HepG2 (cell line): Measurements from ENCODE around the gene CACNG7. TPM values are rescaled to one million over a fixed set of nuclear protein-coding genes. Genes with fewer than 3 reads are reported as not detected.

Experiments used
- ASH2L ChIP-seq: fragments of 300-600, 200-600 bp; sonication (generic); IDR thresholded peaks from 2 replicates; pipeline ENCODE4 v1.7.0; 2017; ENCODE audit warnings: low read depth, mild to moderate bottlenecking, moderate library complexity, mixed read lengths, low read length; ENCODE audit not compliant: insufficient read length
- CBX2 ChIP-seq, 2 experiments: fragments of 200-600 bp in 1 of 2; sonication (generic); formaldehyde crosslinking in 1 of 2; IDR thresholded peaks; 2 replicates each; pipeline versions ENCODE4 v1.7.0 to v1.8.1; 2018 to 2022; ENCODE audit warnings: low read depth in 2 of 2, low read length in 1 of 2, mild to moderate bottlenecking in 1 of 2, missing genetic modification reagents in 1 of 2
- EP300 ChIP-seq, 3 experiments: sonication (generic) in 1 of 3; formaldehyde crosslinking in 1 of 3; IDR thresholded peaks; 2 replicates each; pipeline versions ENCODE4 v1.5.1 to v1.6.1; 2011 to 2020; ENCODE audit warnings: low read depth in 2 of 3, low read length in 2 of 3, borderline replicate concordance in 1 of 3, improper control_type of control experiment in 1 of 3, mild to moderate bottlenecking in 1 of 3, missing genetic modification reagents in 1 of 3, moderate library complexity in 1 of 3
- FOXA1 ChIP-seq, 2 experiments: fragments of 450-650 bp in 1 of 2; sonication (generic) in 1 of 2; formaldehyde crosslinking in 1 of 2; IDR thresholded peaks; 2 replicates each; pipeline versions ENCODE4 v1.4.0 to v1.6.1; 2016 to 2020; ENCODE audit warnings: missing genetic modification reagents in 1 of 2
- MEIS1 ChIP-seq: sonication (generic); formaldehyde crosslinking; IDR thresholded peaks from 2 replicates; pipeline ENCODE4 v1.9.0; 2021; ENCODE audit warnings: mild to moderate bottlenecking, missing genetic modification reagents, moderate library complexity, borderline replicate concordance
- NFYB ChIP-seq: sonication (generic); formaldehyde crosslinking; IDR thresholded peaks from 2 replicates; pipeline ENCODE4 v1.4.0; 2020; ENCODE audit warnings: missing genetic modification reagents
- PAF1 ChIP-seq: IDR thresholded peaks from 2 replicates; pipeline ENCODE4 v1.6.1; 2016; ENCODE audit warnings: missing genetic modification reagents, missing compliant biosample characterization
- RFXAP ChIP-seq: sonication (generic); formaldehyde crosslinking; IDR thresholded peaks from 2 replicates; pipeline ENCODE4 v1.4.0; 2020; ENCODE audit warnings: missing genetic modification reagents, borderline replicate concordance
- SIX4 ChIP-seq: sonication (generic); formaldehyde crosslinking; IDR thresholded peaks from 2 replicates; pipeline ENCODE4 v1.4.0; 2020; ENCODE audit warnings: missing genetic modification reagents
- THYN1 ChIP-seq: sonication (generic); formaldehyde crosslinking; IDR thresholded peaks from 2 replicates; pipeline ENCODE4 v1.8.1; 2023; ENCODE audit warnings: low read depth, mild to moderate bottlenecking, moderate library complexity, missing genetic modification reagents, borderline replicate concordance
- ZC3H13 ChIP-seq: sonication (generic); formaldehyde crosslinking; IDR thresholded peaks from 2 replicates; pipeline ENCODE4 v1.8.1; 2023; ENCODE audit warnings: mild to moderate bottlenecking, missing genetic modification reagents, moderate library complexity
- ZMYM4 ChIP-seq: sonication (generic); formaldehyde crosslinking; IDR thresholded peaks from 2 replicates; pipeline ENCODE4 v1.8.1; 2023; ENCODE audit warnings: mild to moderate bottlenecking, missing genetic modification reagents
- ZNF12 ChIP-seq: sonication (generic); formaldehyde crosslinking; IDR thresholded peaks from 2 replicates; pipeline ENCODE4 v1.5.0; 2020; ENCODE audit warnings: missing genetic modification reagents
- ZNF121 ChIP-seq: sonication (generic); formaldehyde crosslinking; IDR thresholded peaks from 2 replicates; pipeline ENCODE4 v1.5.0; 2020; ENCODE audit warnings: mild to moderate bottlenecking, missing genetic modification reagents
- ZNF138 ChIP-seq: sonication (generic); formaldehyde crosslinking; IDR thresholded peaks from 2 replicates; pipeline ENCODE4 v1.5.0; 2020; ENCODE audit warnings: mild to moderate bottlenecking, low read depth, missing genetic modification reagents
- ZNF230 ChIP-seq: sonication (generic); formaldehyde crosslinking; IDR thresholded peaks from 2 replicates; pipeline ENCODE4 v1.4.0; 2020; ENCODE audit warnings: mild to moderate bottlenecking, missing genetic modification reagents
- ZNF3 ChIP-seq: IDR thresholded peaks from 2 replicates; pipeline ENCODE4 v1.7.0; 2017; ENCODE audit warnings: inconsistent platforms
- ZNF350 ChIP-seq: sonication (generic); formaldehyde crosslinking; IDR thresholded peaks from 2 replicates; pipeline ENCODE4 v1.4.0; 2020; ENCODE audit warnings: mild to moderate bottlenecking, low read depth, missing genetic modification reagents, borderline replicate concordance
- ZNF775 ChIP-seq: sonication (generic); formaldehyde crosslinking; IDR thresholded peaks from 2 replicates; pipeline ENCODE4 v1.4.0; 2020; ENCODE audit warnings: missing genetic modification reagents, mild to moderate bottlenecking, moderate library complexity, borderline replicate concordance
- ZNF782 ChIP-seq: sonication (generic); formaldehyde crosslinking; IDR thresholded peaks from 2 replicates; pipeline ENCODE4 v1.4.0; 2020; ENCODE audit warnings: missing genetic modification reagents, mild to moderate bottlenecking, borderline replicate concordance
- ZNF891 ChIP-seq: sonication (generic); formaldehyde crosslinking; IDR thresholded peaks from 2 replicates; pipeline ENCODE4 v1.5.0; 2020; ENCODE audit warnings: mild to moderate bottlenecking, missing genetic modification reagents
- ZSCAN25 ChIP-seq: sonication (generic); formaldehyde crosslinking; IDR thresholded peaks from 2 replicates; pipeline ENCODE4 v1.8.0; 2022; ENCODE audit warnings: mild to moderate bottlenecking, missing genetic modification reagents
- polyA plus RNA-seq, 8 experiments: library from polyadenylated mRNA; depleted of rRNA in 3 of 8; stranded (reverse) in 7 of 8; unstranded in 1 of 8; fragments of >200 nt; fragmentation: Illumina TruSeq in 4 of 8; extraction: Trizol in 4 of 8; gene quantifications; 2 replicates each; pipeline versions ENCODE4 v1.2.1 to v1.2.3, GENCODE V29; 2011 to 2016; ENCODE audit warnings: low read depth in 4 of 8, missing spikeins in 1 of 8, mixed read lengths in 1 of 8; ENCODE audit not compliant: insufficient read depth in 1 of 8
- total RNA-seq, 5 experiments: library from RNA; depleted of rRNA; stranded (reverse); fragments of >200 nt; fragmentation: Illumina TruSeq; extraction: Trizol; gene quantifications; 2 replicates each; pipeline ENCODE4 v1.2.3, GENCODE V29; 2016; ENCODE audit warnings: low read depth in 1 of 5
- TF ChIP-seq, protein P1 (sequence below): sonication (generic); formaldehyde crosslinking; IDR thresholded peaks from 2 replicates; pipeline ENCODE4 v1.5.0; 2020; ENCODE audit warnings: mild to moderate bottlenecking, low read depth, missing genetic modification reagents, borderline replicate concordance
- TF ChIP-seq, protein P2 (sequence below): sonication (generic); formaldehyde crosslinking; IDR thresholded peaks from 2 replicates; pipeline ENCODE4 v1.5.0; 2020; ENCODE audit warnings: mild to moderate bottlenecking, missing genetic modification reagents
- TF ChIP-seq, protein P3 (sequence below): sonication (generic); formaldehyde crosslinking; IDR thresholded peaks from 2 replicates; pipeline ENCODE4 v1.4.0; 2020; ENCODE audit warnings: missing genetic modification reagents, borderline replicate concordance

CACNG7 gene
- total and polyA plus RNA-seq, 2 of the 13 experiments (the other 11 are each of a cell fraction or from before 2014, with no cell fraction given) = not detected

DNA sequence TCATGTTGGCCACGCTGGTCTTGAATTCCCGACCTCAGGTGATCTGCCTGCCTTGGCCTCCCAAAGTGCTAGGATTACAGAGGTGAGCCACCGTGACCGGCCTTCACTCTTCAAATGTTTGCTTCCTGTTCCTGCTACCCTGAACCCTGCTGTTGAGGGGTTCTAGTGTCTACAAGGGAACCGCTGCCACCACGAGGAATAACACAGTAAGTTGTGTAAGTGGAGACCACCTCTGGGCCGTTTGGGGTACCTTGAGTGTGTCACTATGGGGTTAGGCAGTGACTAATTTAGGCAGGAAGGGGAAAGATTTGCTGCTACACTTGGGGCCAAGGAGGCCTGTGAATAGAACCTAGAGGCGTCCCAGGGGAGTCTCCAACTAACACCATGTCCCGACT is 43.6 kb upstream of the CACNG7 start (continued):
- TF ChIP-seq ZNF3 (0 out of 2 replicates have a peak, but pooled peaks have one; percentile 8), ZNF782 (no peak), ZMYM4 (no peak), RFXAP (CRISPR knock-in tag) (no peak), NFYB (CRISPR knock-in tag) (peak; percentile 18; the same call in 1 of the 2 replicates), ZNF350 (peak; percentile 63; the same call in 1 of the 2 replicates), ZNF12 (peak; percentile 48; the same call in 1 of the 2 replicates), ZNF121 (peak; percentile 20; the same call in 1 of the 2 replicates), ZC3H13 (CRISPR knock-in tag) (no peak), THYN1 (CRISPR knock-in tag) (no peak), PAF1 (CRISPR knock-in tag) (peak; percentile 44; the same call in 1 of the 2 replicates), SIX4 (CRISPR knock-in tag) (0 out of 2 replicates have a peak, but pooled peaks have one; percentile 31), ASH2L (no peak), ZNF775 (CRISPR knock-in tag) (no peak; the same call in 1 of the 2 replicates), CBX2 (IDR thresholded peaks at IDR 0.05; ENCODE audit: low read depth, low read length) (no peak), CBX2 (CRISPR knock-in tag; IDR thresholded peaks at IDR 0.05; ENCODE audit: low read depth) (no peak), FOXA1 (IDR thresholded peaks at IDR 0.05) (no peak), FOXA1 (CRISPR knock-in tag; IDR thresholded peaks at IDR 0.05) (peak; percentile 68), ZNF891 (peak; percentile 48; the same call in 1 of the 2 replicates), ZNF230 (CRISPR knock-in tag) (0 out of 2 replicates have a peak, but pooled peaks have one; percentile 60), EP300 (IDR thresholded peaks at IDR 0.05; ENCODE audit: low read depth in 2 of 2, low read length in 2 of 2) (no peak), EP300 (CRISPR knock-in tag; IDR thresholded peaks at IDR 0.05; ENCODE audit: borderline replicate concordance) (0 out of 2 replicates have a peak, but pooled peaks have one; percentile 56), MEIS1 (CRISPR knock-in tag) (peak; percentile 64; the same call in 1 of the 2 replicates), ZNF138 (CRISPR knock-in tag) (0 out of 2 replicates have a peak, but pooled peaks have one; percentile 13), ZSCAN25 (CRISPR knock-in tag) (peak; percentile 75; the same call in 1 of the 2 replicates)
- TF ChIP-seq, protein P1, sequence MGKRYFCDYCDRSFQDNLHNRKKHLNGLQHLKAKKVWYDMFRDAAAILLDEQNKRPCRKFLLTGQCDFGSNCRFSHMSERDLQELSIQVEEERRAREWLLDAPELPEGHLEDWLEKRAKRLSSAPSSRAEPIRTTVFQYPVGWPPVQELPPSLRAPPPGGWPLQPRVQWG (CRISPR knock-in tag) = no peak
- TF ChIP-seq, protein P2, sequence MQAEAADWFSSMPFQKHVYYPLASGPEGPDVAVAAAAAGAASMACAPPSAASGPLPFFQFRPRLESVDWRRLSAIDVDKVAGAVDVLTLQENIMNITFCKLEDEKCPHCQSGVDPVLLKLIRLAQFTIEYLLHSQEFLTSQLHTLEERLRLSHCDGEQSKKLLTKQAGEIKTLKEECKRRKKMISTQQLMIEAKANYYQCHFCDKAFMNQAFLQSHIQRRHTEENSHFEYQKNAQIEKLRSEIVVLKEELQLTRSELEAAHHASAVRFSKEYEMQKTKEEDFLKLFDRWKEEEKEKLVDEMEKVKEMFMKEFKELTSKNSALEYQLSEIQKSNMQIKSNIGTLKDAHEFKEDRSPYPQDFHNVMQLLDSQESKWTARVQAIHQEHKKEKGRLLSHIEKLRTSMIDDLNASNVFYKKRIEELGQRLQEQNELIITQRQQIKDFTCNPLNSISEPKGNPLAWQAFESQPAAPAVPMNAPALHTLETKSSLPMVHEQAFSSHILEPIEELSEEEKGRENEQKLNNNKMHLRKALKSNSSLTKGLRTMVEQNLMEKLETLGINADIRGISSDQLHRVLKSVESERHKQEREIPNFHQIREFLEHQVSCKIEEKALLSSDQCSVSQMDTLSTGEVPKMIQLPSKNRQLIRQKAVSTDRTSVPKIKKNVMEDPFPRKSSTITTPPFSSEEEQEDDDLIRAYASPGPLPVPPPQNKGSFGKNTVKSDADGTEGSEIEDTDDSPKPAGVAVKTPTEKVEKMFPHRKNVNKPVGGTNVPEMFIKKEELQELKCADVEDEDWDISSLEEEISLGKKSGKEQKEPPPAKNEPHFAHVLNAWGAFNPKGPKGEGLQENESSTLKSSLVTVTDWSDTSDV = no peak
- TF ChIP-seq, protein P3, sequence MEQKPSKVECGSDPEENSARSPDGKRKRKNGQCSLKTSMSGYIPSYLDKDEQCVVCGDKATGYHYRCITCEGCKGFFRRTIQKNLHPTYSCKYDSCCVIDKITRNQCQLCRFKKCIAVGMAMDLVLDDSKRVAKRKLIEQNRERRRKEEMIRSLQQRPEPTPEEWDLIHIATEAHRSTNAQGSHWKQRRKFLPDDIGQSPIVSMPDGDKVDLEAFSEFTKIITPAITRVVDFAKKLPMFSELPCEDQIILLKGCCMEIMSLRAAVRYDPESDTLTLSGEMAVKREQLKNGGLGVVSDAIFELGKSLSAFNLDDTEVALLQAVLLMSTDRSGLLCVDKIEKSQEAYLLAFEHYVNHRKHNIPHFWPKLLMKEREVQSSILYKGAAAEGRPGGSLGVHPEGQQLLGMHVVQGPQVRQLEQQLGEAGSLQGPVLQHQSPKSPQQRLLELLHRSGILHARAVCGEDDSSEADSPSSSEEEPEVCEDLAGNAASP (CRISPR knock-in tag) = peak; percentile 86; the same call in 1 of the 2 replicates
